TTC549 (cell line): ENCODE results near the gene TAGLN2.
"Not testable (repeated sequence)": the region's sequence is repeated elsewhere in the genome, so short reads cannot be mapped to it uniquely, and the experiment has no call there.

Experiments used
- FAIRE-seq: peaks from 2 replicates; lab custom pipeline; 2012; peaks lifted over from hg19 to GRCh38; lab: Jason Lieb, UNC

TAGLN2 gene

DNA sequence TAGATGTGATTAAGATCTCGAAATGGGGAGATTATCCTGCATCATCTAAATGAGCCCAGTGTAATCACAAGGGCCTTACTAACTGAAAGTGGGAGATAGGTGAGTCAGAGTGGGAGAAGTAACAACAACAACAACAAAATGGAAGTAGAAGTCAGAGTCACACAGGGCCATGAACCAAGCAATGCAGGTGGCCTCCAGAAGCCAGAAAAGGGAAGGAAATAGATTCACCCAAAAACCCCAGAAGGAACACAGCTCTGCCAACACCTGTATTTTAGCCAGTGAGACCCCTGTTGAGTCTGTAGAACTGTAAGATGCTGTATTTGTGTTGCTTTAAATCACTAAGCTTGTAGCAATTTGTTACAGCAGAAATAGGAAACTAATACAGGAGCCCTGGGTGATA lies 4.1 kb downstream of the TAGLN2 start:
- FAIRE-seq, result no peak

DNA sequence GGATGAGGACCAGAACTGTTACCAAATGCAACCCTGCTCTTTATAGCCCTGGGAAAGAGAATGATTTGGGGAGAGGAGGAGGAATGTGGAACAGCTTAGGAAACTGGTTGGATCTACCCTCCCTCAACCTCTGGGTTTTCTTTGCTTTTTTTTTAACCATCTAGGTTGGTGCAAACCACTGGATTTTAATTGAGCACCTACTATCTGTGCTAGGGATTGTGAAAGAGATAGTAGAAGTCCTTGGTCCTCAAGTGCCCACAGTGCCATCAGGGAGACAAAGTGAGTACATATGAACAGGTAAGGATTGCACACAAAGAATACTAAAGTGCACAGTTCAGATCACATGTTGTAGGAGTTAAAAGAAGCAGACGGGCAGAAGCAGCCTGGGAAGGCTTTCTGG lies 4.7 kb downstream of the TAGLN2 start:
- no peak for FAIRE-seq

DNA sequence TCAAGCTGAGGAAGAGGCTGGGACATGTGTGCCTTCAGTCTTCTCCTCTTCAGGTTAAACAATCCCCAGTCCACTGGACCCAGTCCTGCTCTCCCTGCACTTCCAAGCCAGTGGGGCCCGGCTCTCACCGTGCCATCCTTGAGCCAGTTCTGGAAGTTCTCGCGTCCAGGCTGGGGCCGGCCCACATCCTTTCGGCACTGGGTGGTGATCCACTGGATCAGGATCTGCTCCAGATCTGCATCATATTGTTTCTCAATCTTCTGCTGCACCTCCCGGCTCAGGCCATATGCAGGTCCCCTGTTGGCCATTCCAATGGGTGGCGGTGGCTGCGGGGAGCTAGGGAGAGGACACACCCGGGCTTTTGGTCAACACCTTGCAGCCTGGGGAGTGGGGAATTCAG lies 5.1 kb downstream of the TAGLN2 start:
- no peak for FAIRE-seq

- no peak for FAIRE-seq
Observed at GRCh38 chr1:159919236-159919865, 6.0 kb downstream of the TAGLN2 start.

DNA sequence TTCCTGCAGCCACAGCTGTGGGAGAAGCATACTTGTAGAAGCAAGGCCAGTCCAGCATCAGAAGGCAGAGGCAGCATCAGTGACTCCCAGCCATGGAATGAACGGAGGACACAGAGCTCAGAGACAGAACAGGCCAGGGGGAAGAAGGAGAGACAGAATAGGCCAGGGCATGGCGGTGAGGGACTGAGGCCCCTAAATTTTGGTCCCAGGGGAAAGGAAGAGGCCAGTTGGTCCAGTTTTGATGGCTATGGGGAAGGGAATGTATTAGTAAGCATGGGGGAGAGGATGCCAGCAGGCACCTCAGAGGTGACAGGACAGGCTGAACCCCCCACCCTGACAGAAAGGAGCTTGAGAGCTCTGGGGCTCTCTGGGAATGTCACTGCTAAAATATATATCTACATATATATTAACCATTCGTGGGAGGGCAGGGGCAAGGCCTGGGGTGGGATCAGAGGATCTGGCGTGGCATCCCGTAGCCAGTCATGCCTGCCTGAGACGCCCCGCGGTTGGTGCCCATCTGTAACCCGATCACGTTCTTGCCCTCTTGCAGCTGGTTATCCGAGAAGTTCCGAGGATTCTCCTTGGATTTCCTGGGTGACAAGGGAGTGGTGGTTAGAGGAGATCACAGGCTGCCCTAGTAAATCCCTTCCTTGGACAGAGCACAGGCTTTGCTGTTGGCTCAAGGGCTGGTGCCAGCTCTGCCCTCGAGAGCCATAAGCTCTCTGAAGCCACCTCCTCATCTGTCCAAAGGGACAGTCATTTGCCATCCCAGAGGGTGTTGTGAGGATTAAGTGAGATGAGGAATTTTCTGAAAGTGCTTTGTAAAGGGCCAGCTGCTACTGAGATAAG lies 6.7 kb downstream of the TAGLN2 start:
- no peak for FAIRE-seq

DNA sequence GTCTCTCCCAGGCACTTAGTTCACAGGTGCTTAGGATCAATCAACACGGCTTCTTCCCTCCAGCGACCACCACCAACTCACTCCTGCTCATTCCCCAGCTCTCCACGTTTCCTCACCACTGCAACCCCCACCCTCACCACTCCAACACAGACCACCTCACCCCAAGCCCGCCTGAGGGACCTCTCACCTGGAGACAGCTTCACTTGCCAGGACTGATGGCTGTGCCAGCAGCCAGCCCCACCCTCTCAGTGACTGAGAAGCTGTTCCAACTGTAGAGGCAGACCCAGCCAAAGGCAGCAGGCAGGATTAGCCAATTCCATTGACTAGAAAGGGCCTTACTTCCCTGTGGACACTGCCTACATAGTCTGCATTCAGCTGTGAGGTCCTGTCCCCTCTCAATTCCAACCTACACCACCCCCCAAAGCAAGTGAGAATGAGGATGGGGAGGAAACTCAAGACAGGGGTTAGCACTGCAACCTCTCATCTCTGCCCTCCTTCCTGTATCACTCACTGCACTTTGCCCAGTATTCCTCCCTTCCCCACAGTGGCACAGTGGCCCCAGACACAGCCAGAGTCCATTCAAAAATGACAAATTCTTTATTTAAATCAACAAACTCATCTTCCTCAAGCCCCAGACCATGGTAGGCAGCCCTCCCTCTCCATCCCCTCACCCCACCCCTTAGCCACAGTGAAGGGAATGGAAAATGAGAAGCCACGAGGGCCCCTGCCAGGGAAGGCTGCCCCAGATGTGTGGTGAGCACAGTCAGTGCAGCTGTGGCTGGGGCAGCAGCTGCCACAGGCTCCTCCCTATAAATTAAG lies 7.6 kb downstream of the TAGLN2 start:
- no peak for FAIRE-seq

DNA sequence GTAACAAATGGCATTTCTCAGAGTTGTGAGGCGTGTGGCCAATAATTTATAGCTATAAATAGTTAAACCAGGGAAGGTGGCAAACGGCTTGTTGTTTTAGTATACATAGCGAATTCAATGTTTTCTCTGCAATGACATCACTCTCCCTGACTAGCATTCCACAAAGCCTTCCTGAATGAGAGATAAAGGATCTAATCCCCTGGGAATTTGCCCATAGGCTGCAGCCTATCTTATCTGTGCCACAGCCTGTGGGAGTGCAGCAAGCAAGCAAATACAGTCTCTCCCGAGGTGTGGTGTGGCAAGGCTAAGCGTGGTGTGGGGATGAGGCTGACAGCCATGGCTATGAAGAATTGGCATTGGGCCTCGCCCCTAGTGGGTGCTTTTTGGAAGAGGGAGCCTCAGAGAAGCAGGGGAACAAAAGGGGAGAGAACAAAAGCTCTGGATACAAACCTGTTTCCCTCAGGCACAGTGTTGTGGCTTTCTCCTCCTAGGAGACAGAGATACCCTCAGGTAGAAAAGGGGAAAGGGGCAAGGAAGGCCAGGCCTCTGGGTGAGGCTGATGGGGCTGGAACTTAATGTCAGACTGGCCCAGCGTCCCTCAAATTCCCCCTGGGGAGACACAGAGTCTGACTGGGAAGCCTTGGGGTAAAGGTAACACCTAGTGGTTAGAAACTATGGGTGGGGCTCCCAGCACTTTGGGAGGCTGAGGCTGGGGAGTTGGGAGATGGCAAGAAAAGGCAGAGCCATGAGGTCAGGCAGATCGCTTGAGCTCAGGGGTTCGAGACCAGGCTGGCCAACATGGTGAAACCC lies 8.9 kb downstream of the TAGLN2 start:
- no peak for FAIRE-seq

DNA sequence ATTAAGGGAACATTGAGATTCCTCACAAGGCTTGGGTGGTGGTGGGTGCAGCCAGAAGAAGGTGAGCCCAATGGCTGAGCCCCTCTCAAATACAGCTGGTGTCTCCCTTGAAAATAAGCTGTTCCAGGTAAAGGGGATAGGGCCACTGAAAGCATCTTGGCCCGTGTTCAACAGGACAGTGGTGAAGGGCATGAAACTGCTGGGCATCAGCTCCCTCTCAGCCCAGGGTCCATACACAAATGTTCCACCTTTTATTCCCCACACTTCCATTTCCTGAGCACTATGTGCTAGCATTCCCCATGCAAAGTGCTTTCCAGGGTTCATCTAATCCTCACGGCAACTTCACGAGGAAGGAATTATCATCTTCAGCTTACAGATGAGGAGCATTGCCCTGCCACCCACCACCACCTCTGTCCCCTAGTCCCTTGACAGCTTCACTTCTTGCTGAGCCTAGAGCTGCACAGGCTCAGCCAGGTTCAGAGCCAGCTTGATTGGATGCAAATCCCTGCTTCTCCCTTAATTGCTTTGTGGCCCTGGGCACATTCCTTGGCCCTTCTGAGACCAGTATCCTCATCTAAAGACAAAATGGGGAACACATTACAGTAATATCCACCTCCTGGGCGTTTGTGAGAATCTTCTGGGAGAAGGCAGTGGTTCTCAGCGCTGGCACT lies 9.6 kb downstream of the TAGLN2 start:
- FAIRE-seq, result no peak

GRCh38 chr1:159914252-159915018 lies 10.9 kb downstream of the TAGLN2 start:
- no peak for FAIRE-seq

- no peak for FAIRE-seq
Observed at GRCh38 chr1:159913451-159914192, 11.7 kb downstream of the TAGLN2 start.

GRCh38 chr1:159911326-159912070 lies 13.8 kb downstream of the TAGLN2 start:
- FAIRE-seq, result no peak

GRCh38 chr1:159908031-159908940 lies 17.0 kb downstream of the TAGLN2 start:
- FAIRE-seq, result no peak

DNA sequence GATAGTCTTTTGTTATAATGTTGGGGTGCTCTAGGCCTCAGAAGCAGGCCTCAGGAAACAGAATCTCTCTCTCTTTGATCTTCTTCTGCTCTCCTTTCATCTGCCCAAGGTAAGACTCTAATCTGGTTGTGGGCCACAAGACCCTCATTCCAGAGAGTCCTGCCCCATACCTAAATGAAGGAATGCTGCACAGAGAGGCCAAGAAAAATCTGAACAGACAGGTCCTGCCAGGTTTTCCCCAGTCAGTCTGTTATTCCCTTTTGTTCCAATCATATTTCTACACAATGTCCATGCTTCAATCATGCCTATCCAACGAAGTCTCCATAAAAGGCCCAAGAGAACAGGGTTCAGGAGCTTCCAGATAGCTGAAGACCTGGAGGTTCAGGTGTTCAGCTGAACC lies 18.3 kb downstream of the TAGLN2 start:
- FAIRE-seq, result no peak

- FAIRE-seq, result not testable (repeated sequence)
Observed at GRCh38 chr1:159904036-159904435, 21.3 kb downstream of the TAGLN2 start.

DNA sequence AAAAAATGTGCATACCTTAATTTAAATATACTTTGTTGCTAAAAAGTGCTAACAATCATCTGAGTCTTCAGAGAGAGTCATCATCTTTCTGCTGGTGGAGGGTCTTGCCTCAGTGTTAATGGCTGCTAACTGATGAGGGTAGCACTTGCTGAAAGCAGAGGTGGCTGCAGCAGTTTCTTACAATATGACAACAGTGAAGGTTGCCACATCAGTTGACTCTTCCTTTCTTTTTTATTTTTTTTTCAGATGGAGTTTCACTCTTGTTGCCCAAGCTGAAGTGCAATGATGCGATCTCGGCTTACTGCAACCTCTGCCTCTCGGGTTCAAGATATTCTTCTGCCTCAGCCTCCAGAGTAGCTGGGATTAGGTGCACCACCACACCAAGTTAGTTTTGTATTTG lies 22.8 kb downstream of the TAGLN2 start:
- no peak for FAIRE-seq

- no peak for FAIRE-seq
Observed at GRCh38 chr1:159900755-159901360, 24.4 kb downstream of the TAGLN2 start.

DNA sequence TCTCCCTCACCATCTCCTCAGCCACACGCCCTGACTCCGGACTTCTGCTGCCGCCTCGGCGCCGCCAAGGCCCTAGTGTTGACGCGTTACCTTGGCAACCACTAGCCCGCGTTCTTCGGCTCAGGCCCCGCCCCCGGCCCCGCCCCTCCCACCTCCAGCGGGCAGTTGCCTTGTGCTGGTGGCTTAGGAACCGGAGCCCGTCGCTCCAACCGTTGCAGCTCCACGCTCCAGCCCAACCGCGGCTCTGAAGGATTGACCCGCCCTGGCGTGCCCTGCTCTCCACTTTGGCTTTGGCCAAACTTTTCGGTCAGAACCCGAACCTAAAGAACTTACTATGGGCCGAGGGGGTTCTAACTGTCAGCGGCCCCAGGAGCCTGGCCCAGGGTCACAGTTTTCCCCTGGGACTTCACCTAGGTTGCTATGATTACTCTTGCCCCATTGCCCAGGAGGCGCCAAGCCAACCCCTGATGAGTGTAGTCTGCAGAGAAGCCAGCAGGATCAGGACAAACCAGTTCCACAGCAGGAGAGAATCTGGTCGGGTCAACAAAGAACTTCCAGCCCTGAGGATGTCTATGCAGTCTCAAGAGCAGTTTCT lies 25.1 kb downstream of the TAGLN2 start, which contains the start of gene CFAP45:
CFAP45 (minus strand) TSS at position 80 of the 595 bp plus-strand sequence; CDS start at position 13, 67 bp downstream.
- FAIRE-seq, result no peak
